NCI-H2029 (cell line): ENCODE measurements around the gene TSGA10.
"Not testable (repeated sequence)": the region's sequence is repeated elsewhere in the genome, so short reads cannot be mapped to it uniquely, and the experiment has no call there.

ENCODE experiments used
- DNase-seq: peaks from one replicate; lab custom pipeline; 2025; lab: John Stamatoyannopoulos, UW

TSGA10 gene

GRCh38 chr2:99154643-99155536 is at the start of gene TSGA10, which contains the start of gene LIPT1:
TSGA10 (minus strand) TSS chr2:99154942; CDS start chr2:99109439, 45,503 bp downstream.
LIPT1 (plus strand) TSS chr2:99154967; CDS start chr2:99161958, 6,991 bp downstream.
- DNase-seq = peak; percentile 74

GRCh38 chr2:99201959-99202678 is 47.4 kb upstream of the TSGA10 start:
- DNase-seq = no peak

GRCh38 chr2:99200076-99200800 is 45.5 kb upstream of the TSGA10 start:
- DNase-seq = no peak

GRCh38 chr2:99198103-99198841 is 43.5 kb upstream of the TSGA10 start:
- DNase-seq = peak; percentile 18

GRCh38 chr2:99192364-99192763 is 37.6 kb upstream of the TSGA10 start:
- DNase-seq = not testable (repeated sequence)

GRCh38 chr2:99190548-99190947 is 35.8 kb upstream of the TSGA10 start:
- DNase-seq = no peak

GRCh38 chr2:99188357-99188756 is 33.6 kb upstream of the TSGA10 start:
- no peak for DNase-seq

GRCh38 chr2:99187011-99187410 is 32.3 kb upstream of the TSGA10 start:
- no peak for DNase-seq

- DNase-seq = no peak
Observed at GRCh38 chr2:99184811-99185210, 30.1 kb upstream of the TSGA10 start.

- DNase-seq = no peak
Observed at GRCh38 chr2:99183025-99183424, 28.3 kb upstream of the TSGA10 start.

GRCh38 chr2:99181624-99182000 is 26.9 kb upstream of the TSGA10 start:
- no peak for DNase-seq

GRCh38 chr2:99180755-99181623 is 26.2 kb upstream of the TSGA10 start, which contains the start of the genes MITD1 and MRPL30:
MITD1 (minus strand) TSS chr2:99181058; CDS start chr2:99180981, 77 bp downstream.
MRPL30 (plus strand) TSS chr2:99181184; CDS start chr2:99186204, 5,020 bp downstream.
- DNase-seq = peak; percentile 90

- DNase-seq = no peak
Observed at GRCh38 chr2:99171377-99172140, 16.8 kb upstream of the TSGA10 start.

GRCh38 chr2:99169534-99169933 is 14.8 kb upstream of the TSGA10 start:
- no peak for DNase-seq

- DNase-seq = no peak
Observed at GRCh38 chr2:99166218-99166617, 11.5 kb upstream of the TSGA10 start.

- no peak for DNase-seq
Observed at GRCh38 chr2:99159594-99159993, 4.9 kb upstream of the TSGA10 start.

GRCh38 chr2:99158599-99158998 is 3.9 kb upstream of the TSGA10 start:
- no peak for DNase-seq

GRCh38 chr2:99156891-99157290 is 2.1 kb upstream of the TSGA10 start:
- no peak for DNase-seq

GRCh38 chr2:99153921-99154604 is 679 bp downstream of the TSGA10 start:
- DNase-seq = no peak
